Hepatocyte (in vitro differentiated cells): ENCODE measurements around the gene SEC16B. TPM values are rescaled to one million over a fixed set of nuclear protein-coding genes. Genes with fewer than 3 reads are reported as not detected.

ENCODE experiments used
- DNase-seq: peaks from one replicate; pipeline ENCODE4 v3.0.0-alpha.2; 2016; ENCODE audit warnings: low spot score
- H2AFZ ChIP-seq: fragments of 200-600 bp; sonication (generic); 2 replicates; pipeline ENCODE4 v1.6.0; 2016; ENCODE audit warnings: antibody characterized with exemption, mild to moderate bottlenecking
- H3K27ac ChIP-seq: fragments of 200-600 bp; sonication (generic); 2 replicates; pipeline ENCODE4 v1.5.1; 2016; ENCODE audit warnings: mild to moderate bottlenecking
- H3K27me3 ChIP-seq: fragments of 200-600 bp; sonication (generic); 2 replicates; pipeline ENCODE4 v1.6.1; 2016
- H3K36me3 ChIP-seq: fragments of 200-600 bp; sonication (generic); replicated peaks from 2 replicates; pipeline ENCODE4 v1.5.1; 2016; ENCODE audit warnings: low read depth; ENCODE audit not compliant: insufficient read depth
- H3K4me1 ChIP-seq: fragments of 200-600 bp; sonication (generic); 2 replicates; pipeline ENCODE4 v1.5.1; 2016; ENCODE audit warnings: mild to moderate bottlenecking, moderate library complexity; ENCODE audit not compliant: insufficient read depth
- H3K4me2 ChIP-seq: fragments of 200-600 bp; sonication (generic); 2 replicates; pipeline ENCODE4 v1.6.0; 2016
- H3K4me3 ChIP-seq: fragments of 200-600 bp; sonication (generic); 2 replicates; pipeline ENCODE4 v1.5.1; 2016; ENCODE audit warnings: mild to moderate bottlenecking
- H3K79me2 ChIP-seq: fragments of 200-600 bp; sonication (generic); 2 replicates; pipeline ENCODE4 v1.6.0; 2017; ENCODE audit warnings: mild to moderate bottlenecking
- H3K9me2 ChIP-seq: fragments of 200-600 bp; sonication (generic); replicated peaks from 2 replicates; pipeline ENCODE4 v1.6.0; 2017; ENCODE audit warnings: mild to moderate bottlenecking; ENCODE audit not compliant: insufficient read depth
- H3K9me3 ChIP-seq: fragments of 200-600 bp; sonication (generic); 2 replicates; pipeline ENCODE4 v1.5.1; 2016; ENCODE audit warnings: low read depth, mild to moderate bottlenecking
- H4K20me1 ChIP-seq: fragments of 200-600 bp; sonication (generic); 2 replicates; pipeline ENCODE4 v1.6.0; 2016; ENCODE audit warnings: mild to moderate bottlenecking; ENCODE audit not compliant: insufficient read depth, poor library complexity, severe bottlenecking
- EZH2 ChIP-seq: fragments of 200-600 bp; sonication (generic); IDR thresholded peaks from 2 replicates; pipeline ENCODE4 v1.6.1; 2016; ENCODE audit warnings: antibody characterized with exemption, mild to moderate bottlenecking, borderline replicate concordance
- EZH2phosphoT487 ChIP-seq: fragments of 200-600 bp; sonication (generic); IDR thresholded peaks from one replicate; pipeline ENCODE4 v1.6.1; 2018; ENCODE audit warnings: antibody characterized with exemption, mild to moderate bottlenecking, low read depth, moderate library complexity; ENCODE audit not compliant: unreplicated experiment, severe bottlenecking
- WGBS: methylation state at CpG from one replicate; pipeline ENCODE4 v1.1.6; 2016; ENCODE audit warnings: low lambda C conversion rate; ENCODE audit errors: missing lambda C conversion rate; 5-methylcytosine and 5-hydroxymethylcytosine counted together
- polyA plus RNA-seq: library from polyadenylated mRNA; unstranded; fragments of >200 nt; fragmentation: Nextera tagmentation; extraction: Ambion mirVana; gene quantifications from 2 replicates; pipeline ENCODE4 v1.2.1, GENCODE V29; 2016
- total RNA-seq: library from RNA; depleted of rRNA; stranded (reverse); fragments of >200 nt; gene quantifications from 2 replicates; pipeline ENCODE4 v1.2.3, GENCODE V29; 2014
- TF ChIP-seq, protein P1 (sequence below): fragments of 200-600 bp; sonication (generic); IDR thresholded peaks from 2 replicates; pipeline ENCODE4 v1.5.1; 2016; ENCODE audit warnings: antibody characterized with exemption, mild to moderate bottlenecking; ENCODE audit not compliant: poor library complexity

Gene SEC16B
- total and polyA plus RNA-seq, 2 experiments from 2014 or later, result 8.4 to 9.1 TPM

- H4K20me1 ChIP-seq, result no peaks in the 10 kb centered on the region
- no peaks in the 10 kb centered on the region for H3K27me3 ChIP-seq
- H3K4me2 ChIP-seq, result no peak overlapping the region
- H3K9me2 ChIP-seq, result no peaks in the 10 kb centered on the region
- DNase-seq, result no peak
- no peak overlapping the region for H3K27ac ChIP-seq
- no peaks in the 10 kb centered on the region for H3K4me1 ChIP-seq
- WGBS, result 96% methylated on average over 6 of the region's 6 CpGs
- H3K36me3 ChIP-seq, result no peaks in the 10 kb centered on the region
- TF ChIP-seq, protein P1, sequence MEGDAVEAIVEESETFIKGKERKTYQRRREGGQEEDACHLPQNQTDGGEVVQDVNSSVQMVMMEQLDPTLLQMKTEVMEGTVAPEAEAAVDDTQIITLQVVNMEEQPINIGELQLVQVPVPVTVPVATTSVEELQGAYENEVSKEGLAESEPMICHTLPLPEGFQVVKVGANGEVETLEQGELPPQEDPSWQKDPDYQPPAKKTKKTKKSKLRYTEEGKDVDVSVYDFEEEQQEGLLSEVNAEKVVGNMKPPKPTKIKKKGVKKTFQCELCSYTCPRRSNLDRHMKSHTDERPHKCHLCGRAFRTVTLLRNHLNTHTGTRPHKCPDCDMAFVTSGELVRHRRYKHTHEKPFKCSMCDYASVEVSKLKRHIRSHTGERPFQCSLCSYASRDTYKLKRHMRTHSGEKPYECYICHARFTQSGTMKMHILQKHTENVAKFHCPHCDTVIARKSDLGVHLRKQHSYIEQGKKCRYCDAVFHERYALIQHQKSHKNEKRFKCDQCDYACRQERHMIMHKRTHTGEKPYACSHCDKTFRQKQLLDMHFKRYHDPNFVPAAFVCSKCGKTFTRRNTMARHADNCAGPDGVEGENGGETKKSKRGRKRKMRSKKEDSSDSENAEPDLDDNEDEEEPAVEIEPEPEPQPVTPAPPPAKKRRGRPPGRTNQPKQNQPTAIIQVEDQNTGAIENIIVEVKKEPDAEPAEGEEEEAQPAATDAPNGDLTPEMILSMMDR, result no peak
- no peak for TF ChIP-seq EZH2
- TF ChIP-seq EZH2phosphoT487, result no peak
- H3K9me3 ChIP-seq, result no peaks in the 10 kb centered on the region
- H2AFZ ChIP-seq, result no peak overlapping the region
- H3K4me3 ChIP-seq, result no peak overlapping the region
- no peaks in the 10 kb centered on the region for H3K79me2 ChIP-seq
Measured at GRCh38 chr1:177953549-177953948, 16.3 kb downstream of the SEC16B start.

GRCh38 chr1:177952691-177953090, 17.2 kb downstream of the SEC16B start:
- Histone ChIP-seq H3K27me3 (no peaks in the 10 kb centered on the region), H4K20me1 (no peaks in the 10 kb centered on the region), H3K27ac (no peak overlapping the region), H3K4me2 (no peak overlapping the region), H3K4me3 (no peak overlapping the region), H3K4me1 (no peaks in the 10 kb centered on the region), H3K9me3 (no peaks in the 10 kb centered on the region), H2AFZ (no peak overlapping the region), H3K9me2 (no peaks in the 10 kb centered on the region), H3K79me2 (no peaks in the 10 kb centered on the region), H3K36me3 (no peaks in the 10 kb centered on the region)
- WGBS, result 96% methylated on average over 8 of the region's 9 CpGs
- no peak for DNase-seq
- TF ChIP-seq EZH2, result no peak
- TF ChIP-seq EZH2phosphoT487, result no peak
- TF ChIP-seq, protein P1, result no peak

- Histone ChIP-seq H3K79me2 (no peaks in the 10 kb centered on the region), H3K36me3 (no peaks in the 10 kb centered on the region), H3K27me3 (no peaks in the 10 kb centered on the region), H4K20me1 (no peaks in the 10 kb centered on the region), H3K4me3 (no peak overlapping the region), H2AFZ (no peak overlapping the region), H3K4me2 (no peak overlapping the region), H3K9me2 (no peaks in the 10 kb centered on the region), H3K9me3 (no peaks in the 10 kb centered on the region), H3K27ac (no peak overlapping the region), H3K4me1 (no peaks in the 10 kb centered on the region)
- TF ChIP-seq, protein P1, result no peak
- TF ChIP-seq EZH2phosphoT487 (no peak), EZH2 (no peak)
- no peak for DNase-seq
- 90% methylated on average over 7 of the region's 7 CpGs for WGBS
Measured at GRCh38 chr1:177952249-177952648, 17.6 kb downstream of the SEC16B start.

- Histone ChIP-seq H3K36me3 (no peaks in the 10 kb centered on the region), H3K4me3 (no peak overlapping the region), H2AFZ (no peak overlapping the region), H3K79me2 (no peaks in the 10 kb centered on the region), H3K27me3 (no peaks in the 10 kb centered on the region), H3K4me2 (no peak overlapping the region), H4K20me1 (no peaks in the 10 kb centered on the region), H3K9me2 (no peaks in the 10 kb centered on the region), H3K4me1 (peaks cover 5% of the 10 kb centered on the region), H3K27ac (no peak overlapping the region), H3K9me3 (no peaks in the 10 kb centered on the region)
- TF ChIP-seq, protein P1, result no peak
- TF ChIP-seq EZH2 (no peak), EZH2phosphoT487 (no peak)
- no peak for DNase-seq
Measured at GRCh38 chr1:177950506-177950905, 19.4 kb downstream of the SEC16B start.
